ENCODE measurements around the gene DNM3. TPM values are rescaled to one million over a fixed set of nuclear protein-coding genes. Genes with fewer than 3 reads are reported as not detected.

The DNM3 gene
- total RNA-seq, 1 donor from 2014 or later: 1.3 TPM

Other genes with a start within 250 kb of the DNM3 start
- 0.09 and 0.18 TPM in 2 replicates for gene MYOCOS, start 219.3 kb upstream of the DNM3 start, total RNA-seq
- gene MYOC, start 188.8 kb upstream of the DNM3 start, total RNA-seq: not detected in 2 replicates
- gene VAMP4, start 99.4 kb upstream of the DNM3 start, total RNA-seq: 15.0 and 16.5 TPM in 2 replicates
- 43.7 and 44.0 TPM in 2 replicates for gene METTL13, start 59.8 kb upstream of the DNM3 start, total RNA-seq

All from T-helper 2 cell treated with Interferon-gamma antibody and Interleukin-4, amounts not matched to agents 100 ng/mL and 5 ng/mL, for 36 hours (primary cell).